AG09319 (cell line): ENCODE measurements around the gene PHF20.
"Not testable (repeated sequence)": the region's sequence is repeated elsewhere in the genome, so short reads cannot be mapped to it uniquely, and the experiment has no call there.

Experiments
- DNase-seq: peaks from one replicate; pipeline ENCODE4 v3.0.0-alpha.2; 2010; ENCODE audit warnings: low read depth; ENCODE audit errors: extremely low read depth
- TF ChIP-seq, protein P1 (sequence below): IDR thresholded peaks from 2 replicates; pipeline ENCODE4 v1.5.1; 2011; ENCODE audit warnings: low read depth, mild to moderate bottlenecking, inconsistent platforms, low read length, moderate library complexity

The PHF20 gene

GRCh38 chr20:35992713-35993335 lies 221.0 kb downstream of the PHF20 start:
- no peak for DNase-seq
- TF ChIP-seq, protein P1, sequence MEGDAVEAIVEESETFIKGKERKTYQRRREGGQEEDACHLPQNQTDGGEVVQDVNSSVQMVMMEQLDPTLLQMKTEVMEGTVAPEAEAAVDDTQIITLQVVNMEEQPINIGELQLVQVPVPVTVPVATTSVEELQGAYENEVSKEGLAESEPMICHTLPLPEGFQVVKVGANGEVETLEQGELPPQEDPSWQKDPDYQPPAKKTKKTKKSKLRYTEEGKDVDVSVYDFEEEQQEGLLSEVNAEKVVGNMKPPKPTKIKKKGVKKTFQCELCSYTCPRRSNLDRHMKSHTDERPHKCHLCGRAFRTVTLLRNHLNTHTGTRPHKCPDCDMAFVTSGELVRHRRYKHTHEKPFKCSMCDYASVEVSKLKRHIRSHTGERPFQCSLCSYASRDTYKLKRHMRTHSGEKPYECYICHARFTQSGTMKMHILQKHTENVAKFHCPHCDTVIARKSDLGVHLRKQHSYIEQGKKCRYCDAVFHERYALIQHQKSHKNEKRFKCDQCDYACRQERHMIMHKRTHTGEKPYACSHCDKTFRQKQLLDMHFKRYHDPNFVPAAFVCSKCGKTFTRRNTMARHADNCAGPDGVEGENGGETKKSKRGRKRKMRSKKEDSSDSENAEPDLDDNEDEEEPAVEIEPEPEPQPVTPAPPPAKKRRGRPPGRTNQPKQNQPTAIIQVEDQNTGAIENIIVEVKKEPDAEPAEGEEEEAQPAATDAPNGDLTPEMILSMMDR: peak; percentile 84

GRCh38 chr20:35994994-35995453 lies 223.2 kb downstream of the PHF20 start:
- peak; percentile 53 for DNase-seq
- TF ChIP-seq, protein P1: peak; percentile 100

DNA sequence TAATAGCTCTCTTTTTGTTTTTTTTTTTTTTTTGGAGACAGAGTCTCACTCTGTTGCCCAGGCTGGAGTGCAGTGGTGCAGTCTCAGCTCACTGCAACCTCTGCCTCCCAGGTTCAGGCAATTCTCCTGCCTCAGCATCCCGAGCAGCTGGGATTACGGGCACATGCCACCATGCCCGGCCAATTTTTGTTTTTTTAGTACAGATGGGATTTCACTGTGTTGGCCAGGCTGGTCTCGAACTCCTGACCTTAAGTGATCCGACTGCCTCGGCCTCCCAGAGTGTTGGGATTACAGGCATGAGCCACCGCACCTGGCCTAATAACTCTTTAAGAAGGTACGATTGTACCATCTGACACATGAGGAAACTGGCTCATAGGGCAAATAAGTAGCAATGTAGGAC lies 224.7 kb downstream of the PHF20 start:
- not testable (repeated sequence) for DNase-seq
